NCI-H526 (cell line): ENCODE results near the gene CRPPA.

Experiments
- DNase-seq, 2 experiments: peaks; one replicate each; lab custom pipeline; 2025; lab: John Stamatoyannopoulos, UW

Gene CRPPA

DNA sequence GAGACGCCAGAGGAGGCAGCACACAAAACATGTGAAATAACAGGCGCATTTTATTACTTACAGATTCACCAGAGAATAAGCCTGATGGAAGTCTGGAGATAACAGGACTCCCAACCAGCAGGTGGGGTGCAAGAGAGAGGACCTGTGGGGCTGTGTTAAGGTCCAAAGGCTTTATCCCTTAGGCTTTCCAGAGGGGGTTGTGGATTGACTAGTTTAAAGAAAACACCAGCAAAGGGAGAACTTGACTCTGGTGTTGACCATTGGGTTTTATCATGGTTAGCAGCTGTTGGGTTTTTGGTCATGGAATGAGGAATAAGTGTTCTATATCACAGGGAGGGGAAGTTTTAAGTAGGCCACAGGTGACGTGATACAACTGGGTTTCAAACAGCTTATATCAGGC lies 1.6 kb upstream of the CRPPA start:
- DNase-seq, result peak; percentile 3 to 31

DNA sequence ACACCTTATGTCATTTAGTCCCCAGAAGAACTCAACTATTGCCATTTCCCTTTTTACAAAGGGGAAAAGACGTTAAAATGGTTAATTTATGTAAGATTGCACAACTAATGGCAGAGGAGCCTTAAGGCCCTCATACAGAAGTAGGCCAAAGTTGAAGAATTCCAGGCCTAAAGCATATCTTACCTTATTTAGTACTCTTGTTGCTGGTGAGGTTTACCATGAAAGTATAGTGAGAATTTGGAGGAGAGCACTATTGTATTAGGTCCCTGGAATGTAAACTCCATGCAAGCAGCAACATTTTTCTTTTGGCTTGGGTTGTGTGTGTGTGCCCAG lies 731 bp upstream of the CRPPA start:
- no peak for DNase-seq

DNA sequence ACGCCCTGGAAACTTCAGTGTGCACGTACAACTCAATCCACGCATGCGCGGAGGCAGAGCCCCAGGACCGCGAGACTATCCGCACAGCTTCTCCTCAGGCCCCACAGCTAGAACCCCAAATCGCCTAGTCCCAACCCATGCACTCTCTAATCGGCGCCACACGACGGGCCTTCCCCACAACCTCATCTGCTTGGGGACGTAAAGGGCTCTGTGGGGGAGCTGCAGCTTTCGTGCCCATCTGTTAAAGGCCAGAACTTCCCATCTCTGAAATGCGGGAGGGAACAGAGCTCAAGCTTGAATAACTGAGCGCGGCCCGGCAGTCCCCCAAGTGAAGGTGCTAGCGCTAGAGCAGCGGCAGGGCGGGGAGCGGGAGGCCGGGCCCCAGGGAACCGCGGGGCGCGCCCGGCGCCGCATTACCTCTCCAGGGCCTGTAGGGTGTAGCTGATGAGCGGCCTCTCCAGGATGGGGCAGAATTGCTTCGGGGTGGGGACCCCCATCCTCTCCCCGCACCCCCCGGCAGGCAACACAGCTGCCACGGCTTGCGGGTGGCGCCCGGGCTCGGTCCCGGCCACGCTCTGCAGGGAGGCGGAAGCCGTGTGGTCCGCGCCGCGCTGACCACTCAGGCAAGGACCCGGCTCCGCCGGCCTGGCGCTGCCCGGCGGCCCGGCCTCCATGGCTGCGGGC lies 547 bp downstream of the CRPPA start:
- peak; percentile 84 to 90 for DNase-seq

DNA sequence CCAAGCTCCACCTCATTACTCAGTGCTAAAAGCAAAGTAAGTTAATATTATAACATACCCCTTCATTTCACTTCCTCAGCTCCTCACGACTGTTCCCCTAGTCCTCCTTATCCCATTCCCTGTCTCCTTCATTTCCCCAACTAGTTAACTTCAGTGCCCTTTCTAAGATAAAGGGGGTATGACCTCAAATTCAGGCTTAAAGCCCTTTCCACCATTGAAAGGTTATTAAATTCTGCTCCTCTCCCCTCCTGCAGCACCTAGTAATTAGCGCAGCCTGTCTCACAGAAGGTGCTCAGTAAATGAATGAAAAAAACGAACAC lies 1.0 kb downstream of the CRPPA start:
- DNase-seq, result no peak

DNA sequence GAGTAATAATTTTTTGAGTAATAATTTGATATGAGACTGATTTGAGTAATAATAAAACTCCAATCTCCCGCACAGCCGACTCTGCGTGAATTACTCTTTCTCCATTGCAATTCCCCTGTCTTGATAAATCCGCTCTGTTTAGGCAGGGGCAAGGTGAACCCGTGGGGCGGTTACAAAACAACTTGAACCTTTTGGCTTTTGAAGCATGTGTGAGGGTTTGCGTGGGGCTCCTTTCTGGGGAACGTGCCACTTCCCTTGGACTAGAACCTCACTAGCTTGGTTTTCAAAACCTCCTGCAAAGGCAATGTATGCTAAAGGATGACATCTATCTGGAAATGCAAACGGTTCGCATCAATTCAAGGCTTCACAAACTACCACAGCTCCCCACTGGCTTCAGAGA lies 1.5 kb downstream of the CRPPA start:
- DNase-seq, result peak in 1 of 2 experiments; percentile 34

DNA sequence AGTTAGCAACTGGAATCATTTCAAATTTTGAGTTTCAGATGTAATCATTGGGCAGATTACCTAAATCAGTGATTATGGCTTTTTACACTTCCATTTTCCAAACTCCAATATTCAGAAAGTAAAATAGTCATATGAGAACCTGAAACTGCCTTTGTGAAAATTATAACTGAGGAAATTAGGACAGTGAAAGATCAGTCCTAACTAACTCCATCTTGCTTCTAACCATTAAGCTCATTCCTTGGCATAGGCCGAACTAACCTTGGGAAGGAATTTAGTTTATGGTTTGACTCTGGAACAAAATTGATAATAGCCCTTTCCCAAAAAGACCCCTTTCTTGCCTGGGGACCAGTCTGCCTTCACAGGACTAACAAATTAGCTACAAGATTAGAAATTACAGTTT lies 2.2 kb downstream of the CRPPA start:
- DNase-seq, result no peak

DNA sequence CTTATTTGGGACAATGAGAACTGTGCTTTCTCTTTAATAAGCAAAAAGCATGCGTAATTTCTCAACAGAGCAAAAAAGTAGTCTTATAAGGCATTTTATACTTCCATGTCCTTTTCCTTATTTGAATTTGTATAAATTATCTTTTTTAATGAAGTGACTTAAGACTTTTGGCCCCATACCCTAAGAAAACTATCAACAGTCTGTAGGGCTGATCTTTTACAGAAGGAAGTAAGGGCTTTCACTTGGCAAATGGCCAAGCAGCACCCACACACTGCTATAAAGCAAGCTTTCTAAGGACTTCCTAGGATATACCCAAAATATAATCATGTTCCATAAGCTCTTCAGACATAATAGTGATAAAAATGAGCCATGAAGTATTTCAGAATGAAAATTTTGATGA lies 3.4 kb downstream of the CRPPA start:
- no peak for DNase-seq

DNA sequence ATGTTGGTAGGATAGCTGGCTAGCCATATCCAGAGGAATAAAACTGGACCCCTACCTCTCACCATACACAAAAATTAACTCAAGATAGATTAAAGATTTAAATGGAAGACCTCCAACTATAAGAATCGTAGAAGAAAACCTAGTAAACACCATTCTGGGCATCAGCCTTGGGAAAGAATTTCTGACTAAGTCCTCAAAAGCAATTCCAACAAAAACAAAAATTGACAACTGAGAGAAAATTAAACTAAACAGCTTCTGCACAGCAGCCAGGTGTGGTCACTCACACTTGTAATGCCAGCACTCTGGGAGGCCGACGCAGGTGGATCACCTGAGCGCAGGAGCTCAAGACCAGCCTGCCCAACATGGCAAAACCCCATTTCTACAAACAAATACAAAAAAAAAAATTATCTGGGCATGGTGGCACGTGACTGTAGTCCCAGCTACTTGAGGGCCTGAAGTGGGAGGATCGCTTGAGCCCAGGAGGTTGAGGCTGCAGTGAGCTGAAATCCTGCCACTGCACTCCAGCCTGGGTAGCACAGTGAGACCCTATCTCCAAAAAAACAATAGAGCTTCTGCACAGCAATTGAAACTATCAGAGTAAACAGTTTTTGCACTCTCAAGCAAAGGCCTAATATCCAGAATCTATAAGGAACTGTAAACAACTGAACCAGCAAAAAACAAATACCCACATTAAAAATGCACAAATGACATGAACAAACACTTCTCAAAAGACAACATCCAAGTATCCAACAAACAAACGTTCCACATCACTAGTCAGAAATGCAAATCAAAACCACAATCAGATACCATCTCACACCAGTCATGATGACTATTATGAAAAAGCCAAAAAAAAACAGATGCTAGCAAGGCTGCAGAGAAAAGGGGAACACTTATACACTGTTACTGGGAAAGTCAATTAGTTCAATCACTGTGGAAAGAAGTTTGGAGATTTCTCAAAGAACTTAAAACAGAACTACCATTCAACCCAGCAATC lies 4.8 kb downstream of the CRPPA start:
- peak; percentile 80 to 88 for DNase-seq

DNA sequence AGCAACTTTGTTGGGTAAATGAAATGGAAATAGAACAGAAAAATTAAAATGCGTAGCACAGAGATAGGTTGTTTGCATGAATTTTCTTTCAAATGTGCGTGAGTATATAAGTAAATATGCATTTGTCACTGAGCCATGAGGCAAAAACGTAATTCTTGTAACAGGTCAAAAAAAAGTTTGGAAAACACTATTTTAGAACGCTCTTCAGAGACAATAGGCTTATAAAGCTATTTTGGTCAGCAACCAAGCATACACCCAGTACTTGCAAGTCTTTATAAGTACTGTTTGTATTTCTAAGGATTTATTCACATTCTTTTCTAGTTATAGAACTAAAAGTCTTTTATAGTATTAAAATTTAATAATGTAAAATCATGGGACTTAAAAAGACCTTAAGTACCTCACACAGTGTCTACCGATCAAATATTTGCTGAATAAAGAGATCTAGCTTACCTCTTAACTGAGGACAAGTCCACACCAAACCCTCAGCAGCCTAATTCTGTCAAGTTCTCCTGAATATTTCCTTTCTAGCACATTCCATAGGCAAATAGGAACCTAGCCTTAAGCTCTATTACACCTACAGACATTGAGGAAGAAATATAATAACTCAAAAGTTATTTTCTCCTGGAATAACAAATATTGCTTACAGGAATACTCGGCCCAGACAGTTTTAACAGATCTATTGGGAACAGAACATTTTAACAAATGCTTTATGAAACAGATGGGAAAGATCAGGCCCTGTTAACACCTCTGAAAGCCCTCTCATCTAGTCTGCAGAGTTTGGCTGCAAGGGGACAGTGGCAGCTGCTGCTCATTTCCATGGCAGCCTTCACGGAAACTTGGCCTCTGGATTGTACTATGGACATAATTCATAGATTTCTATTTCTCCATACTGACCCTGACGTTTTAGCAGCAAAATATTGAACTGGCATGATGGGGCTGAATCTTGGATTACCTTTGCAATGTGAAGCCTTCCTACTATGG lies 8.8 kb downstream of the CRPPA start:
- DNase-seq, result peak in 1 of 2 experiments; percentile 12

DNA sequence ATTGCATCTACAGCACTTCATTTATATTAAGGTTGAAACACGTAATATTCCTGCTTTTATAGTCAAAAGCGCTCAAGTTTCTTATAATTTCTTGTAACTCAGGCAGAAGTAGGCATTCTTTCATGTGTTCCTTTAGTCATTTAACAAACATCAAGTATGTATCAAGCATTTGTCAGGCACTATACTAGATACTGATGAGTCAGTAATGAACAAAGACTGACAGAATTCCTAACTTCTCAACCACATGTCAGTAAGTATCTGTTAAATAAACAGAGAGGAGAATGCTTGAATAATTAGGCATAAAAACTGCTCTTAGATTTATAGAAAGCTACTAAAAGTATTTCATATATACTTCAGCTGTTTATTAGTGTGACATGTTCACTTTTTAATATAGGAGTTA lies 9.9 kb downstream of the CRPPA start:
- no peak for DNase-seq

DNA sequence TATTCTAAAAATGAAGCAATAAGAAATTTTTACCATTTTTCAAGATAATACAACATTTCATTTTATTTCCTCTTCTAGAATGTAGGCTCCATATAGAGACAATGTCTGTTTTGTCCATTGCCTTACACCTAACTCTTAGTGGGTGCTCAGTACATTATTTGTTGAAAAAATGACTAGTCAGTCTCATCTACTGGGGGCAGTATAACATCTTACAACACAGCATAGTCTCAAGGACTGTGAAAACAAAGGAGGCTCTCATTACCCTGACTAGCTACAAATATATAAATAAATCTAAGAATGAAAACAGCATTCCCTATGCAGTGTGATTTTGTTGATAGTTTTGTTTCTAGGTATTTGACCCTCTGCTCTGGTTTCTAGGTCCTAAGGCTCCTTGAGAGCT lies 11.6 kb downstream of the CRPPA start:
- no peak for DNase-seq

DNA sequence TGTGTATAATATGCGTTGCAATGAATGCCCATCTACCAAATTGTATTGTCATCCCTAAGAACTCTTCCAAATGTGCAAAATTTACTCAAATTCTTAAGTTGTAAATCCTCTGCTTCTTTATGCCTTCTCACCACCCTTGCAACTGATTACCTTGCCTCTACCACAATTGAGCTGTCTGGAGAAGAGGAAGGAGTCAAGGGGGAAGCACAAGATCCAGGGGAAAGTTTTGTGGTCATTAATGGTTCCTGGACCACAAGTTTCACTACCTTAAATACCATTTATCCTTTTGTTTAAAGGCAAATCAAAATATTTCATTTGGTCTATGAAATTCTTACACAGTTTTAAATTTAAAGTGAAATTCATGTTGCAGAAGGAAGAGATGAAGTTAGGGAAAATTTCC lies 16.7 kb downstream of the CRPPA start:
- DNase-seq, result no peak

DNA sequence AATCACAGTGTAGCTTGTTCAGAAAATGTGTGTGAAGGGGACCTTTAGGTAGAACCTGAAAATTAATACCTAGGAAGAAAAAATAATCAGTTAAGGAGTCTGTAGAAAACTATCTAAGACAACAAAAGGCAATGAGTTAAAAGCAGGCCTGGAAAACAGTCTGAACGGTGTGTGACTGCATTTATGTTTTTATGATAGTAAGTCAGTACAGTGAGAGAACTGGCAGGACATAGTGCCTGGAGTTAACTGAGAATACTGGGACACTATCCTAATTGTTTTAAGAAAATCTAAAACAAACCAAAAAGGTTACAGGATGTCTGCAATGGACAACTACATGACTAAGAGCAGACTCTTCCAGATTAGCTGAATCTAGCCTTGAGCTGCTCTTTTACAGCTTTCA lies 17.9 kb downstream of the CRPPA start:
- no peak for DNase-seq

DNA sequence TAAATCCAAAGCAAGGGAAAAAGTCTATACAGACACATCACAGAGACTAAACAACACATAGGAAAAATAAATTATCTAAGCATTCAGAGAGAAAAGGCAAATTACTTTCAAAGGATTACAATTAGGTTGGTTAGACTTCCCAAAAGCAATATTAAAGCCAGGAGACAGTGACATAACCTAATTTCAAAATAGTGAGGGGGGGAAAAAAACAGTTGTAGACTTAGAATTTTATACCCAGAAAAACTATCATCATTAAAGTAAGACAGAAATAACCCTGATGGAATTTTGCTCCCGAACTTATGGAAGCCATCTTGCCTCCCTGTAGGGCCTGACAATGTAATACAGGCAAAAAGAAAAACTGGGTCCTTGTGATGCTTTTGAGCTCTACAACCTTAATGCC lies 18.4 kb downstream of the CRPPA start:
- no peak for DNase-seq

DNA sequence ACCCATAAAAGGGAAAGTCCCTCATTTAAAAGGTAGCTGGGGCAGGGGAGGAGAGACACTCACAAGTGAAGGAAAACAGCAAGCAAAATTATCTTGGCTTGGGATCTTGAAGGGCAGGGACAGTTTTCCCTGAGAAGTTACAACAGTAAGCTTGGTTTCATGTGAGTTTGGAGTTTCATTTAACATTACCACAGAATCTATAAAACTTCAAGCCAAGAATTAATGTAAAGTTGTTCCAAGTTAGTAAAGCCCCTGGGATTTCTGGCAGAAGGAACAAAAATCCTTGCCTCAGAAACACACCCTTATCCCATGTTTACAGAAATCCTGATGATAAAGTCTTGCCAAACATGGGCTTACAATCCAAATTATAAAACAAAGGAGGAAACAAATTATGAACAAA lies 19.2 kb downstream of the CRPPA start:
- DNase-seq, result no peak

DNA sequence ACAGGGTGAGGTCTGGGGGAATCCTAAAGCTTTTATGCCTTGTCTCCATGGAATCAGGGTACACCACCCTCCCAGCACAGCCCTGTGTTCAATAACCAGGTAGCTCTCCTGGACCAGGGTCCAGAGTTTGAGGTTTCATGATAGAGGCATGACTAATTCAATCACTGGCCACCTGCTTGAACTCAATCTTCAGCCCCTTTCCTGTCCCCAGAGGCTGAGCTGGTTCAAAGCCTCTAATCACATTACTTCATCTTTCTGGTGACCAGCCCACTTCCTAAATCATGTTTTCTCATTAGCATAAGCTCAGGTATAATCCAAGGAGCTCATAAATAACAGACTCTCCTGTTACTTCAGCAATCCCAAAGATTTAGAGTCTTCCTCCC lies 20.5 kb downstream of the CRPPA start:
- no peak for DNase-seq

DNA sequence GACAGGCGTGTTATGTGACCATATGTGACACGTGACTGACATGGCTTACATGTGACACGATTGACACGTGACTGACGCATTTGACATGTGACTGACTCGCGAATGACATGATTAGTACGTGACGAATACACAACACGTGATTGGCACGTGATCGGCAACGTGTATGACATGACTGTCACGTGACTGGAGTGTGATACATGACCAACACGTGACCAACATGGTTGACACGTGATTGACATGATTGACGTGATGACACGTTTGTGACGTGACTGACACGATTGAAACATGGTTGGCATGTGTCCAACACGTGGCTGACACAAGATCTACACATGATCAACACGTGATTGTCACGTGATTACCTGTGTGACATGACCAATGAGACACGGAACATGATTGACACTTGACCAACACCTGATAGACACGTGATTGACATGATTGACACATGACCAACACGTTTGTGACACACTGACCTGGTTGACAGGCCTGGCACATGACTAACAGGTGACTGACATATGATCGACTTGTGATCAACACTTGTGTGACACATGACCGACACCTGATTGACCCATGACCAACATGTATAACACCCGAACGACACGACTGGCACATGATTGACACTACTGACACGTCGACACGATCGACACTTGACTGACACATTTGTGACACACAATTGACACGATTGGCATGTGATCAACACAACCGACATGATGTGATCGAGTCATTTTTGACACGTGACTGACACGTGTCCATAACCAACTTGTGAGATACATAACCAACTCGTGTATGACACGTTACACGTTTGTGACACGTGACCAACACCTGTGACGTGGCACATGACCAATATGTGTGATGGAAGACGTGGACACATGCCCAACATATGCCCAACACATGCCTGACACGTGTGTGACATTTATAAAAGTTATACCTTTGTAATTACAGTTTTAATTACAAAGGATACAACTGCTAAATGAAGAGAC lies 21.1 kb downstream of the CRPPA start:
- DNase-seq, result no peak

DNA sequence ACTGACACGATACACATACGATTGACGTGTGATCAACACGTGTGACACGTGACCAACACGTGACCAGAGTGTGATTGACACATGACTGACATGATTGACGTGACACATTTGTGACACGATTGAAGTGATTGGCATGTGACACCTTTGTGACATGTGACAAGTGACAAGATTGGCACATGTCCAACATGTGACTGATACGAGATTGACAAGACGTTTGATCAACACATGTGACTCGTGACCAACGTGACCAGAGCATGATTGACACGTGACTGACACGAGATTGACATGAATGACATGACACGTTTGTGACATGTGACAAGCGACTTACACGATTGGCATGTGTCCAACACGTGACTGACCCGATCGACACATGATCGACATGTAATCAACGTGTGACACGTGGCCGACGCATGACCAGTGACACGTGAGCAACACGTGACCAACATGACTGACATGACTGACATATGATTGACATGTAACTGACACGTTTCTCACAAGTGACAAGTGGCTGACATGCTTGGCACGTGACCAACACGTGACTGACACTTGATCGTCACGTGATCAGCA lies 22.0 kb downstream of the CRPPA start:
- no peak for DNase-seq

DNA sequence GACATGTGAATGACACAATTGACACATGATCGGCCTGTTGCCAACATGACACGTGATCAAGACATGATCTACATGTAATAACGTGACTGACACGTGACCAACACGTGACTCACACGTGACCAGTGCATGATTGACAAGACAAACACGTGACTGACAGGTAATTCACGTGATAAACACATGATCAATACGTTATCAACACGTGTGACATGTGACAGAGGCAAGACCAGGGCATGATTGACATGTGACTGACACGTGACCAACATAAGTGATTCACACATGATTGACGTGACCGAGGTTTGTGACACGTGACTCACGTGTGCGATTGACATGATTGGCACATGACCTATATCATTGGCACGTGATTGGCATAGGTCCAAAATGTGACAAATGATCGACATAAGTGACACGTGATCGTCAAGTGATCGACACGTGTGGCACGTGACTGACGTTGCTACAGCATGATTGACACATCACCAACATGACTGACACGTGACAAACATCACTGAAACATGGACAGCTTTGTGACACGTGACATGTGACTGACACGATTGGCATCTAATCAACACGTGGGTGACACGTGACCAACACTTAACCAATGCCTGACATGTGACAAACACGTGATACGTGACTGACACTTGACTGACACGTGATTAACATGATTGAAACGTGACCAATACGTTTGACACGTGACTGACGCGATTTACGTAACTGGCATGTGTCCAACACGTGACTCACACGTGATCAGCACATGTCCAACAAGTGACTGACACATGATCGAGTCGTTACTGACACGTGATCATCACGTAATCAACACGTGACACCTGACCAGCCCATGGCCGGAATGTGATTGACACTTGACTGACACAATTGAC lies 23.0 kb downstream of the CRPPA start:
- DNase-seq, result no peak
